H9 (cell line): ENCODE measurements around the gene RORC. TPM values are rescaled to one million over a fixed set of nuclear protein-coding genes. Genes with fewer than 3 reads are reported as not detected.

Source experiments
- DNase-seq: peaks from one replicate; pipeline ENCODE4 v3.0.0-alpha.2; 2017
- H2AFZ ChIP-seq: one replicate; pipeline ENCODE4 v1.6.1; 2013; ENCODE audit warnings: mild to moderate bottlenecking, low read length, control low read depth, moderate library complexity
- H2AK5ac ChIP-seq: 2 replicates; pipeline ENCODE4 v1.6.1; 2013; ENCODE audit warnings: low read length, control low read depth, mixed read lengths; ENCODE audit not compliant: insufficient read length
- H2BK120ac ChIP-seq: one replicate; pipeline ENCODE4 v1.6.1; 2013; ENCODE audit warnings: low read depth, mild to moderate bottlenecking, low read length, control low read depth, inconsistent platforms; ENCODE audit not compliant: poor library complexity, severe bottlenecking
- H2BK12ac ChIP-seq: 2 replicates; pipeline ENCODE4 v1.6.1; 2013; ENCODE audit warnings: low read length, control low read depth, mixed read lengths, low read depth; ENCODE audit not compliant: insufficient read length
- H2BK15ac ChIP-seq: 2 replicates; pipeline ENCODE4 v1.6.1; 2013; ENCODE audit warnings: low read depth, low read length, control low read depth
- H2BK20ac ChIP-seq: one replicate; pipeline ENCODE4 v1.6.1; 2013; ENCODE audit warnings: low read depth, mild to moderate bottlenecking, low read length, control low read depth, inconsistent platforms; ENCODE audit not compliant: poor library complexity, severe bottlenecking
- H2BK5ac ChIP-seq: 2 replicates; pipeline ENCODE4 v1.6.1; 2013; ENCODE audit warnings: low read length, control low read depth, mixed read lengths; ENCODE audit not compliant: insufficient read length
- H3K14ac ChIP-seq: 2 replicates; pipeline ENCODE4 v1.6.1; 2013; ENCODE audit warnings: low read length, control low read depth; ENCODE audit not compliant: insufficient read depth
- H3K18ac ChIP-seq: 2 replicates; pipeline ENCODE4 v1.6.1; 2013; ENCODE audit warnings: low read depth, mild to moderate bottlenecking, mixed read lengths, low read length, control low read depth; ENCODE audit not compliant: insufficient read length
- H3K23ac ChIP-seq: 2 replicates; pipeline ENCODE4 v1.6.1; 2013; ENCODE audit warnings: low read length, control low read depth, mixed read lengths, low read depth; ENCODE audit not compliant: insufficient read length
- H3K23me2 ChIP-seq: 2 replicates; pipeline ENCODE4 v1.6.1; 2013; ENCODE audit warnings: low read depth, mild to moderate bottlenecking, mixed read lengths, low read length, control low read depth; ENCODE audit not compliant: insufficient read length, poor library complexity, severe bottlenecking
- H3K27ac ChIP-seq: 2 replicates; pipeline ENCODE4 v1.5.1; 2013; ENCODE audit warnings: low read length, control low read depth, mixed read lengths, low read depth; ENCODE audit not compliant: insufficient read length
- H3K27me3 ChIP-seq: 2 replicates; pipeline ENCODE4 v1.6.1; 2013; ENCODE audit warnings: low read length, control low read depth, inconsistent platforms; ENCODE audit not compliant: insufficient read depth
- H3K4ac ChIP-seq: 2 replicates; pipeline ENCODE4 v1.6.1; 2013; ENCODE audit warnings: low read depth, mild to moderate bottlenecking, control low read depth, inconsistent platforms, low read length, moderate library complexity
- H3K4me1 ChIP-seq: 2 replicates; pipeline ENCODE4 v1.6.1; 2013; ENCODE audit warnings: low read length, control low read depth, inconsistent platforms; ENCODE audit not compliant: insufficient read depth
- H3K4me2 ChIP-seq: 2 replicates; pipeline ENCODE4 v1.6.1; 2013; ENCODE audit warnings: low read length, control low read depth, mixed read lengths; ENCODE audit not compliant: insufficient read length, insufficient read depth
- H3K56ac ChIP-seq: 2 replicates; pipeline ENCODE4 v1.6.1; 2013; ENCODE audit warnings: low read depth, mild to moderate bottlenecking, mixed read lengths, low read length, control low read depth; ENCODE audit not compliant: insufficient read length
- H3K79me1 ChIP-seq: 2 replicates; pipeline ENCODE4 v1.6.1; 2013; ENCODE audit warnings: low read depth, mild to moderate bottlenecking, moderate library complexity, low read length, control low read depth, inconsistent platforms; ENCODE audit not compliant: insufficient read depth, poor library complexity, severe bottlenecking
- H3K79me2 ChIP-seq: 2 replicates; pipeline ENCODE4 v1.6.1; 2013; ENCODE audit warnings: low read length, control low read depth, inconsistent platforms; ENCODE audit not compliant: insufficient read depth
- H3K9ac ChIP-seq: 2 replicates; pipeline ENCODE4 v1.6.1; 2013; ENCODE audit warnings: low read length, control low read depth, mixed read lengths; ENCODE audit not compliant: insufficient read length; ENCODE audit errors: extremely low read depth
- H3K9me3 ChIP-seq: one replicate; pipeline ENCODE4 v1.6.1; 2013; ENCODE audit warnings: low read depth, low read length, inconsistent platforms; ENCODE audit not compliant: control insufficient read depth
- H3T11ph ChIP-seq: one replicate; pipeline ENCODE4 v1.6.1; 2013; ENCODE audit warnings: mild to moderate bottlenecking, low read length, control low read depth, inconsistent platforms
- H4K20me1 ChIP-seq: one replicate; pipeline ENCODE4 v1.6.1; 2013; ENCODE audit not compliant: control insufficient read depth, insufficient read length, insufficient read depth
- H4K5ac ChIP-seq: 2 replicates; pipeline ENCODE4 v1.6.1; 2013; ENCODE audit warnings: low read depth, mild to moderate bottlenecking, mixed read lengths, low read length, control low read depth; ENCODE audit not compliant: insufficient read length
- H4K8ac ChIP-seq: replicated peaks from 2 replicates; pipeline ENCODE4 v1.6.1; 2013; ENCODE audit warnings: low read length, control low read depth, mixed read lengths, low read depth; ENCODE audit not compliant: insufficient read length
- H4K91ac ChIP-seq: 2 replicates; pipeline ENCODE4 v1.6.1; 2013; ENCODE audit warnings: low read depth, mild to moderate bottlenecking, moderate library complexity, mixed read lengths, low read length, control low read depth; ENCODE audit not compliant: insufficient read length
- H3K27ac Mint-ChIP-seq, 3 experiments: 2 replicates in 2 of 3; 3 replicates in 1 of 3; pipeline ENCODE4 v1.8.0; 2020 to 2021; ENCODE audit warnings: mixed read lengths in 3 of 3, mild to moderate bottlenecking in 1 of 3, moderate library complexity in 1 of 3
- H3K27me3 Mint-ChIP-seq: 2 replicates; pipeline ENCODE4 v1.8.0; 2021; ENCODE audit warnings: low read depth, mild to moderate bottlenecking, moderate library complexity, mixed read lengths
- H3K36me3 Mint-ChIP-seq, 3 experiments: 2 replicates in 2 of 3; 3 replicates in 1 of 3; pipeline ENCODE4 v1.8.0; 2020 to 2021; ENCODE audit warnings: low read depth in 3 of 3, mixed read lengths in 3 of 3; ENCODE audit not compliant: insufficient read depth in 1 of 3
- H3K4me1 Mint-ChIP-seq, 2 experiments: 2 replicates each; pipeline ENCODE4 v1.8.0; 2020; ENCODE audit warnings: mixed read lengths in 2 of 2
- H3K4me3 Mint-ChIP-seq, 2 experiments: 2 replicates in 1 of 2; 3 replicates in 1 of 2; pipeline ENCODE4 v1.8.0; 2020 to 2021; ENCODE audit warnings: mild to moderate bottlenecking in 2 of 2, mixed read lengths in 2 of 2, moderate library complexity in 1 of 2
- H3K9me3 Mint-ChIP-seq, 2 experiments: 2 replicates in 1 of 2; 3 replicates in 1 of 2; pipeline ENCODE4 v1.8.0; 2020; ENCODE audit warnings: mild to moderate bottlenecking in 2 of 2, mixed read lengths in 2 of 2, moderate library complexity in 1 of 2
- WGBS: extraction: QIAGEN DNeasy Blood & Tissue Kit; methylation state at CpG from one replicate; pipeline ENCODE4 v1.1.7; 2013; ENCODE audit warnings: missing lambda C conversion rate, low lambda C conversion rate, mixed read lengths; ENCODE audit not compliant: insufficient read length; ENCODE audit errors: extremely low coverage; 5-methylcytosine and 5-hydroxymethylcytosine counted together
- total RNA-seq: library from RNA; stranded (reverse); gene quantifications from 2 replicates; pipeline ENCODE4 v1.2.1, GENCODE V29; 2021
- TF ChIP-seq, protein P1 (sequence below): fragments of 200-600 bp; sonication (generic); conservative IDR thresholded peaks from 3 replicates; pipeline ENCODE4 v1.8.0; 2021; ENCODE audit warnings: antibody characterized with exemption, mild to moderate bottlenecking

Gene RORC
- total RNA-seq, 1 experiment from 2014 or later = 0.52 TPM

DNA sequence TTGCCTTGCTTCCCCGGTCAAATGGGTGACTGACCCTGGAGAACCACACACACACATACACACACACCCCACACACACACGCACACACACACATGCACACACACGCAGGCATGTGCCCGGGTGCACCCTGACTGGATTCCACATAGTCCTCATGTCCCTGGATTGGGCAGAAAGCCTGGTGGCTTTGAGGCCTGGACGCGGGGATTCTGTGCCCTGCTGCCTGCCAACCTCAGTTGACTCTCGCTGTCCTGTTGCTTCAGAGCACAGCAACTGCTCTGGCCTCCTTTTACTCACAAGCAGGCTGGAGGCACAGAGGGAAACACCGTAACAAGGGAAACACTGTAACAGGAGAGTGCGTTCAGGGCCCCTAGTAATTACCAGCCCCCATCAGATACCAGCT lies 6.4 kb downstream of the RORC start:
- Histone ChIP-seq H3K23ac (no peak overlapping the region), H3K56ac (no peak overlapping the region), H3K79me2 (no peaks in the 10 kb centered on the region), H3K4me1 (peaks cover 14% of the 10 kb centered on the region; the same call in 1 of the 2 replicates), H3K4ac (no peak overlapping the region), H3K27me3 (no peaks in the 10 kb centered on the region), H3K9ac (no peak overlapping the region), H4K91ac (no peak overlapping the region), H3K14ac (no peak overlapping the region), H3K23me2 (no peaks in the 10 kb centered on the region), H3K79me1 (no peaks in the 10 kb centered on the region), H2BK12ac (no peak overlapping the region), H2BK5ac (no peak overlapping the region), H2BK20ac (no peak overlapping the region), H3K4me2 (no peak overlapping the region), H3T11ph (no peak overlapping the region), H3K18ac (no peak overlapping the region), H2BK15ac (no peak overlapping the region), H3K27ac (no peak overlapping the region), H4K20me1 (no peaks in the 10 kb centered on the region), H2BK120ac (no peak overlapping the region), H4K8ac (no peak overlapping the region), H2AK5ac (no peak overlapping the region), H2AFZ (no peak overlapping the region), H3K9me3 (no peaks in the 10 kb centered on the region), H4K5ac (no peak overlapping the region)
- no CpG with 5 or more reads among the region's 9 CpGs for WGBS
- no peak for DNase-seq
- H3K4me1 Mint-ChIP-seq = peaks cover 41 to 45% of the 10 kb centered on the region in 2 experiments
- H3K36me3 Mint-ChIP-seq = no peaks in the 10 kb centered on the region
- TF ChIP-seq, protein P1, sequence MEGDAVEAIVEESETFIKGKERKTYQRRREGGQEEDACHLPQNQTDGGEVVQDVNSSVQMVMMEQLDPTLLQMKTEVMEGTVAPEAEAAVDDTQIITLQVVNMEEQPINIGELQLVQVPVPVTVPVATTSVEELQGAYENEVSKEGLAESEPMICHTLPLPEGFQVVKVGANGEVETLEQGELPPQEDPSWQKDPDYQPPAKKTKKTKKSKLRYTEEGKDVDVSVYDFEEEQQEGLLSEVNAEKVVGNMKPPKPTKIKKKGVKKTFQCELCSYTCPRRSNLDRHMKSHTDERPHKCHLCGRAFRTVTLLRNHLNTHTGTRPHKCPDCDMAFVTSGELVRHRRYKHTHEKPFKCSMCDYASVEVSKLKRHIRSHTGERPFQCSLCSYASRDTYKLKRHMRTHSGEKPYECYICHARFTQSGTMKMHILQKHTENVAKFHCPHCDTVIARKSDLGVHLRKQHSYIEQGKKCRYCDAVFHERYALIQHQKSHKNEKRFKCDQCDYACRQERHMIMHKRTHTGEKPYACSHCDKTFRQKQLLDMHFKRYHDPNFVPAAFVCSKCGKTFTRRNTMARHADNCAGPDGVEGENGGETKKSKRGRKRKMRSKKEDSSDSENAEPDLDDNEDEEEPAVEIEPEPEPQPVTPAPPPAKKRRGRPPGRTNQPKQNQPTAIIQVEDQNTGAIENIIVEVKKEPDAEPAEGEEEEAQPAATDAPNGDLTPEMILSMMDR = no peak
- no peak overlapping the region for H3K27ac Mint-ChIP-seq
- no peaks in the 10 kb centered on the region for H3K9me3 Mint-ChIP-seq
- no peak overlapping the region for H3K4me3 Mint-ChIP-seq
- peaks cover 2% of the 10 kb centered on the region for H3K27me3 Mint-ChIP-seq
